ENCODE measurements around the gene HIPK2.

DNA sequence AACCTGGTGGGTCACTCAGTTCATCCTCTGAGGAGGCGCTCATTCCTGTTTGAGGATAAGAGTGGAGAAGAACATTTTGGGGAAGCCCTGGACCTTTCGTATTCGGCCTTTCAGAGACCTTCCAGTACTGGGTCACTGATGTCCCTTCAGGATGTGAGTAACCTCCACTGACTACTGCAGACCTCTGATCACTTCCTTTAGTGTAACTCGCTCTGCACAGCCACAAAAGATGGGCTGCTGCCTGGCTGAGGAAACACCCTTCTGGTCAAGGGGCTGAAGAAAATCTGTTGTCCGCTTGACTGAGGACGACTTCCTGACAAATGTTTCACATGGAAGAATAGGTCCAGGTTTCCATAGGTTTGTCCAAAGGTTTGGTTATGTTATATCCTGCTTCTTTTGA lies 35.4 kb upstream of the HIPK2 start:
- TF ChIP-seq POLR2A (IDR thresholded peaks at IDR 0.05; ENCODE audit: low read depth, low read length) (no peak), TAF1 (IDR thresholded peaks at IDR 0.05; ENCODE audit: borderline replicate concordance, low read depth, low read length) (no peak), POLR2AphosphoS5 (IDR thresholded peaks at IDR 0.05; ENCODE audit: low read depth, low read length) (no peak)
